ENCODE results near the gene FBXO46.
"Not testable (repeated sequence)": the region's sequence is repeated elsewhere in the genome, so short reads cannot be mapped to it uniquely, and the experiment has no call there.

The FBXO46 gene

DNA sequence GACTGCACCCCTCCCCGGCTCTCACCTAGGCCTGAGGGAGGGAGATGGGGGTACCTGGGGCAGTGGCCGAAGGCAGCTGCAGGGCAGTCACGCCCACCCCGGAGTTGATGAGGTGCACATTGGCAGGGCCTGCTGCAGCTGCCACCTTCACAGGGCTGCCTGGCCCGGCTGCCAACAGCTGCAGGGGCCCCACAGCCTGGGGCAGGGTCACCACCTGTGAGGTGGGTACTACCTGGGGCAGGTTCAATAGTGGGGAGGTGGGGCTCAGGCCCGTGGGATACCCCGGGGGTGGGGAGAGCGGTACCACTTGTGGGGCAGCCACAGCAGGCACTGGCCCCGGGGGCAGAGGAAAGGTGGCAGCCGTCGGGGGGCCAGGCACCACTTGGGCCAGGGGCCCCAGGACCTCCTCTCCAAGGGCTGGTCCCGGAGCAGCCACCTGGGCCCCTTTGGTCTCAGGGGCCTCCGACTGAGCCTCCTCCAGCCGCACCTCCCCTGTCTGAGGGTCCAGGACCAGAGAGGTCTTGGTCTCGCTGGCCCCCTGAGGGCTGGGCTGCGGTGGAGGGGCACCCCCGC lies 35.7 kb upstream of the FBXO46 start:
- no peak for DNase-seq (ENCODE audit: low read depth)

DNA sequence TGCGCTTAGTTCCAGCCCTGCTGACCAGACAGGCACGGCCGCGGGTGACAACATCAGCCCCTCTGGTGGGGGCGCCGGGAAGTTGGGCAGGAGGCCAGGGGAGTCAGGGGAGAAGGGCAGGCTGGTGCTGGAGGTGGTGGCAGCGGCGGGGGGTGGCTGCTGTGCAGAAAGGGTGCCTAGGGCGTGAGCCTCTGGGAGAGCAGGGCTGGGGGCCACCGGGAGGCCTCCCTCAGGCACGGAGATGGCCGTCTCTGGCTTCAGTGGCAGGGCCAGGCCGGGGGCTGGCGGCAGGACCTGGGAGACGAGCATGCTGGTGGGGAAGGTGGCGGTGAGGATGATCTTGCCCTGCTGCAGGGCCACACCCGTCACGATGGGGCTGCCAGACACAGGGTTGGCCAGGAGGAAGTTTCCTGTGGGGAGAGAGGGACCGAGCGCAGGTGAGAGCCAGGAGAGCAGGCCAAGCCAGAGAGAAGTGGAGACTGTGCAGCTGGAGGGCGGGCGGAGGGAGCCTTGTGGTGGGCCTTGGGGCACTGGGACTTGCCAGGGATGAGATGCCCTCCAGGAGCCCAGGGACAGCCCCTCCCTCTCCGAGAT lies 35.1 kb upstream of the FBXO46 start:
- DNase-seq (ENCODE audit: low read depth): no peak

DNA sequence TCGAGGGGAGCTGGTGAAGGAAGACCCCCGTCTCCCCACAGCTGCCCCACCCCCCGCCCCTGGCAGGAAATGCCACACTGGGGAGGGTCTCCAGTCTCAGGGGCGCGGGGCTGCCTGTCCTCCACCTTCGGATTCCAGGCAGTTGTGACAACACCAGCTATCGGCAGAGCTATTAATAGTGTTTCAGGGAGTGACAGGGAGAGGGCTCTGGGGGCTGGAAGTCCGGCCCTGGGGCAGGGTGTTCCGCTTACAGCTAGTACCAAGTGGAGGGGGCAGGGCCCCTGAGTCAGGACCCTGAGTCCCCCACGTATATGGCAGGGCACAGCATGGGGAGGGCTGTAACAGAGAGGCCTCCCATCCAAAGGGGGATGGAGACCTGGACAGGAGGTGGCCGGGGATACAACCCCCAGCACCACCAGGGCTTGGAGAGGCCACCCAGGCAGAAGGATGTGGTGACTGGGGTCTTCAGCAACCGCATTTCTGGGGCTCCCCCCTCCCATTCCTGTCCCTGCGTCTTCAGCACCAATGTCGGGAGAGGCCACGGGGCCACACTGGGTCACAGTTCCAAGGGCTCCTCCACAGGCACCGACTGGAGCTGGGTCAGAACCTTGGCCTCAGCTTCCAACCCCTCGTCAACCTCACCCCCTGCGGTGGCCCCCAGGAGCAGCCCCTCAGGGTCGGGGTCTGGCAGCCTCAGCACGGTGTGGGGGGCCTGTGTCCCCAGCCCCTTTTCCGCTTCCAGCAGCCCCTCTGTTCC lies 34.4 kb upstream of the FBXO46 start:
- no peak for DNase-seq (ENCODE audit: low read depth)

DNA sequence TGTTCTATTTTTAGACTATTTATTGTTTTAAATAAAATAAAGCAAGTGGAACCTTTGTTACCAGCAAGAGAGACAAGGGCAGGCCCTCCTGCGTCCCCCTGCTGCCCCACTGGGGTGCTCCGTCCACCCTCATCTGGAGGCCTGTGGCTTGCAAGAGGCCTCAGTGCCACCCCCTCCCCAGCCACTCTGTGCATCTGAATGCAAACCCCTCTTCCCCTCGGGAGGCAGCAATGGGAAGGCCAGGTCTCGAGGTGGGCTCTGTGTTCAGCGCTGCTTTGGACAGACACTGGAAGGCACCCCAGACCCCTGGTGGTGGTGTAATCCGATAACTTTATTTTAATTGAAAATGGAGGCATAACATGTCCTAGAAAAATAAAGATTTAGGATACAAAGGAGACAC lies 33.8 kb upstream of the FBXO46 start:
- DNase-seq (ENCODE audit: low read depth): no peak

DNA sequence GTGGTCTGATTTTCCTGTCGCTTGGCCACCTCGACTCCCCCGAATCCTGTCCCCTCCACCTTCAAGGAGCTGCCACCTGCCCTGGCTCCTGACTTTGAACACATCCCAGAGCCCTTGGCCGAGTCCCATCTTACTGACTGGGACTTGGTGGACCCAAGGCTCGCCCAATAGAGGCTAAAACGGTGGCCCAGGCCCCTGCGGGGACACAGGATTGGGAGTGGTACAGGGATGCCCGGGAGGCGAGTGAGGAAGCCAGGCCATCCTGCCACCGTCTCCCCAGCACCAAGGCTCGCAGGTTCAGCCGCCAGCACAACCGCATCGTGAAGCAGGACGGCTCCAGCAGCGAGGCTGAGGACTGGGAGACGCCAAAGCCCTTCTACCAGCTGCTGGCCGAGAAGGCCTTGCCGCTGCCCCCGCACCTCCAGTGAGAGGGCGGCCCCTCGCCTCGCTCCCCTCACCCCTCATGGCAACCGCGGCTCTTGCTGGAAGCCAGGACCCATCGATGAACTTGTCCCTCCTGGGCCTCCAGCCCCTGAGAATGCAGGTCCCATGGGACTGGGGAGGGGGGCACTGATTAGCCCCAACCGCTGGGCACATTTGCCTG lies 33.1 kb upstream of the FBXO46 start:
- no peak for DNase-seq (ENCODE audit: low read depth)

DNA sequence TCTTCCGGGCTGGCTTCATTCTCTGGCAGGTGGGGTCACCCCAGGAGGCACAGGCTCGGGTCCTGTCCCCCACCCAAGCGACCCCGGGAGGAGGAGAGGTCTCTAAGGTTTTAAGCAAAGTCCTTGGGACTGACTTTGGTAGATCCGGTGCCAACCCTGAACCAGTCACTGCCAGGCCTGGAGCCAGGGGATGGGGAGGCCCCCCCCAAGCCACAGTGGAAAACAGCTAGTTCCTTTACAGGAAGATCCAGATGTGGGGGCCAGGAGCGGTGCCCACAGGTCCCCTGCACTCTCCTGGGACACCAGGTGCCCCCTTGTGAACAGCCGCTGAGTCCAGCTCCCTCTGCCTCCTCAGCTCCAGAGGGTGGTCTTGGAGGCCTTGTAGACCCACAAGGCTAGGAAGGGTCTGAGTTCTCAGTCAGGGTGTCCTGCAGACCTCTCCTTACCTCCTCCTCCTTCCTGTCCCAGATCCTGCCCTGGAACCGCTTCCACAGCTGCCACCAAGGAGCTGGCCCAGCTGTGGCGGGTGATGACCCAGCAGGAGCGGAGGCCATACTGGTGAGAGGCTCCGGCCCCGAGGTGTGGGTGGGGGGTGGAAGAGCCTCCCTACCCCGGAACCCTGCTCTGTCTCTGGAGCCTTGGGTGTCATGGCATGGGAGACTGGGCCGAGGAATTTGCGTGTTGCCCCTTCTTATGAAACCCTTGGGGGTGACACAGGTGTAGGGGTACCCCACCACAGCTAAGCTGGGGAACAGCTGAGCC lies 32.4 kb upstream of the FBXO46 start:
- no peak for DNase-seq (ENCODE audit: low read depth)

DNA sequence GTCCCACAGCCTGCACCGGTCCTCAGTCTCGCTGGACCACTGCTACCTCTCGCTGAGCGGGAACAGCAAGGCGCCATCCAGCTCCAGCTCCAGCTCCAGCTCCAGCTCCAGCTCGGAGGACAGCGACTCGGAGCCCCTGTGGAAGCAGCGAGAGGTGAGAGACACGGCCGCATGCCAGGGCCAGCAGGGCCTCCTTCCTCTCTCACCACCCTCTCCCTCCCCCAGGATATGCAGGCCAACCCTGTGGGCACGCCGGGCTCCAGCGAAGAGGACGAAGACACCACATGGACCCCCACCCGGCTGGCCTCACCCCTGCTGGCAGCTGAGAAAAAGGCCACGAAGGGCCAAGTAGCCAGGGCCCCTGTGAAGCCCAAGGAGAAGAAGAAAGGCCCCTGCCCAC lies 31.0 kb upstream of the FBXO46 start:
- DNase-seq (ENCODE audit: low read depth): no peak

DNA sequence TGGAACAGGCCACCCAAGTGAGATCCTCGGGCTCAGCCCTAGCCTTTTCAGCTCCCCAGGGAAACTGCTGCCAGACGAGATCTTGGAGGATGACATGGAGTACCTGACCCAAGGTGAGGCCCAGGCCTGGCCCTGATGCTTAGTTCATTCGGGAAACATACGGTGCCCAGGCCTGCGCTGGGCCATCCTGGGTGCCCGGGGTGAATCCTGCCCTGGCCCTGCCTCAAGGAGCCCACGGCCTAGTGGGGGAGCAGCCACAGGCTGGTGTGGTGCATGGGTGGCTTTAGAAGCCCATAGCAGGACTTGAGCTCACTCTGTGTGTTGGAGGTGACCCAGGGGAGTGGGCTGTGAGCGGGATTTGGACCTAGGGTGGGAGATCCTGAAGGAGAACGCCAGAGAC lies 28.2 kb upstream of the FBXO46 start:
- no peak for DNase-seq (ENCODE audit: low read depth)

DNA sequence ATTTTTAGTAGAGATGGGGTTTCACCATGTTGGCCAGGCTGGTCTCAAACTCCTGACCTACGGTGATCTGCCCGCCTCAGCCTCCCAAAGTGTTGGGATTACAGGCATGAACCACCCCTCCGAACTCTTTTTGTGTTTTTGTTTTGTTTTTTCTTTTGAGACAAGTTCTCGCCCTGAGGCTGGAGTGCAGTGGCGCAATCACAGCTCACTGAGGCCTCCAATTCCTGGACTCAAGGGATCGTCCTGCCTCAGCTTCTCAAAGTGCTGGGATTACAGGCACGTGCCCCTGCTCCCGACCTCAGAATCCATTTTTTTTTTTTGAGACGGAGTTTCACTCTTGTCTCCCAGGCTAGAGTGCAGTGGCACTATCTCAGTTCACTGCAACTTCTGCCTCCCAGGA lies 27.0 kb upstream of the FBXO46 start:
- no peak for DNase-seq (ENCODE audit: low read depth)

DNA sequence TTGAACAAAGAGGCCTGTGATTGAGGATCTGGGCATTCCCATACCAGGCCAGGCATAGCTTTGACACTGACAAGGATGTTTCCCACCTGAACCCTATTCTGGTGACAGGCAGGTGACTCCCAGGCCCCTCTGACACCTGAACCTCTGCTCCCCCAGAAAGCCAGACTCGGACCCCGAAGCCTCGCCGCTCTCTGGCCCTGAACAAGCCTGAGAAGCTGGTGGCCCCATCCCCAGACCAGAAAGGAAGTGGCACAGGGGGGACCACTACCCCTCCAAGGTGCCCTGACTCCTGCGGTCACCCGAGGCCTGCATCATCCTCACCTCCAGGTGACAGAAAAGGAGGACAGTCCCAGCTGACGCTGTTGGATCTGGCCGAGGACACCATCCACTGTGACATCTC lies 23.6 kb upstream of the FBXO46 start:
- DNase-seq (ENCODE audit: low read depth): no peak

DNA sequence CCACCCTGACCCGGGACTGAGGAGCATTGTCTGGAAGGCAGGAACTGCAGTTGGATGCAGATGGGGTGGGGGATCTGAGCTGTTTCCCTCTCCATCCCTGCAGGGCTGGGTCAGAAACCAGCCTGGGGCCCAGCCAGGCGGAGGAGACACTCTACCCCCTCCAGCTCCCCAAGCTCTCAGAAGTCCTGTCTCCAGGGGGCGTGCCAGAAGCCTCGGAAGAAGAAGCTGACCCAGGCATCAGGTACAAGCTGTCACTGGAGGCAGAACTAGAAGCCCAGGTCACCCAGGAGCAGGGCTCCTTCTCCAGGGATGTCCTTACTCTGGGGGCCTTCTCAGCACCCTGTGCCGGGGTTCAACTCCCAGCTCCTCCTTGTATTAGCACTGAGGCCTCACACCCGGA lies 22.9 kb upstream of the FBXO46 start:
- DNase-seq (ENCODE audit: low read depth): no peak

DNA sequence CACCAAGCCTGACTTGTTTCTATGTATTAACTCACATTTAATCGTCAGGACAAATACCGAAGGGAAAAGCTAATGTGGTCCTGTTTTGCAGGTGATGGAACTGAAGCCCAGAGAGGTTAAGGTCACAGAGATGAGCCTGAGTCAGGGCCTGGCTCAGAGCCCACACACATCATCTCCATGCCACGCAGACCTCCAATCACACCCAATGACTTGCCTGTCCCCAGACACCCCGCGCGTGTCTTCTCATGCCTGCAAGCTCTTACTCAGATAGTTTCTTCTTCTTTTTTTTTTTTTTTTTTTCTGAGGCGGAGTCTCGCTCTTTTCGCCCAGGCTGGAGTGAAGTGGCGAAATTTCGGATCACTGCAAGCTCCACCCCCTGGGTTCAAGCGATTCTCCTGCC lies 21.9 kb upstream of the FBXO46 start:
- DNase-seq (ENCODE audit: low read depth): no peak

DNA sequence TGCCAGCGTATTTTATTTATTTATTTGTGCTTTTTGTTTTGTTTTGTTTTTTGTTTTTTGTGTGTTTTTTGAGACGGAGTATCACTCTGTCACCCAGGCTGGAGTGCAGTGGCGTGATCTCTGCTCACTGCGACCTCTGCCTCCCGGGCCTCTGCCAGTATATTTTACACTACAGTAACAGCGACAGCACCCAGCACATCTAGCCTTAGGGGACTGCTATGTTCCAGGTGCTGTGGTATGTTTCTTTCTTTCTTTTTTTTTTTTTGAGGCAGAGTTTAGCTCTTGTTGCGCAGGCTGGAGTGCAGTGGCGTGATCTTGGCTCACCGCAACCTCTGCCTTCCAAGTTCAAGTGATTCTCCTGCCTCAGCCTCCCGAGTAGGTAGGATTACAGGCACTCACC lies 20.8 kb upstream of the FBXO46 start:
- DNase-seq (ENCODE audit: low read depth): not testable (repeated sequence)

DNA sequence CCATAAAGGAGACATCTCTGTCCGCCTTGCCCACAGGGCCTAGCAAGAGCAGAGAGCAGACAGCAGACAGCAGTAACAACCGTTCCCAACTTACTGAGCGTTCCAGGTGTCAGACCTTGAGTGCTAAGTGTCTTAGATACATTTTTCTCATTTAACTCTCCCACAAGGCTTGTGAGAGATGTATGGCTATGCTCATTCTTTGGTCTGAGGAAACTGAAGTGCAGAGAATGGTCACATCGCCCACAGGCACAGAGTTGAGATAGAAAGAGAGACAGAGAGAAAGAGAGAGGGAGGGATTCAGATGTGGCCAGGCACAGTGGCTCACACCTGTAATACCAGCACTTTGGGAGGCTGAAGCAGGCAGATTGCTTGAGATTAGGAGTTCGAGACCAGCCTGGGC lies 16.8 kb upstream of the FBXO46 start:
- no peak for DNase-seq (ENCODE audit: low read depth)

DNA sequence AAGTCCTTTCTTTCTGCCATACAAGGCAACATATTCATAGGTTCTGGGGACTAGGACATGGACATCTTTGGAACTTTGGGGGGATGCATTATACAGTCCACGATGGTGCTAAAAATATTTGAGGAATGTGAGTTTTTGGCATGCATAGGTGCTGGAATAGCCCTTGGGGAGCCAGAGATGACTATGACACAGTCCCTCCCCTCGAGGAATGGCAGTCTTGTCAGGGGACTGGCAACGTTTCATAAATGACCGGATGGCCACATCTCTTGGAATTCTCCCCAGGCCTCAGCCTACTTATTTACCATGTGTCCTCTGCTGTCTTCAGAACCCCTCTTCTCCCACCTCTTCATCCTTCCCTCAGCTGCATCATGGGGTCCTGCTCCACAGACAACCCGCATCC lies 16.2 kb upstream of the FBXO46 start:
- DNase-seq (ENCODE audit: low read depth): no peak

DNA sequence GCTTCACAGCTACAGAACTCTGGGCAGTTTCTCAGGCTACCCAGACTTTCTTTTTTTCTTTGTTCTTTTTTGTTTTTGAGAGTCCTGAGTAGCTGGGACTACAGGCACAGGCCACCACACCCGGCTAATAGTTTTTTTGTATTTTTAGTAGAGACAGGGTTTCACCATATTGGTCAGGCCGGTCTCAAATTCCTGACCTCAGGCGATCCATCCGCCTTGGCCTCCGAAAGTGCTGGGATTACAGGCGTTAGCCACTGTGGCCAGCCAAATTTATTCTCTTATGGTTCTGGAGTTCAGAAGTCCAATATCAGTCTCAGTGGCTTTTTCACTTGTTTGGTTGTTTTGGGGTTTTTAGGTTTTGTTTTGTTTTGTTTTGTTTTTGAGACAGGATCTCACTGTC lies 14.9 kb upstream of the FBXO46 start:
- DNase-seq (ENCODE audit: low read depth): no peak

DNA sequence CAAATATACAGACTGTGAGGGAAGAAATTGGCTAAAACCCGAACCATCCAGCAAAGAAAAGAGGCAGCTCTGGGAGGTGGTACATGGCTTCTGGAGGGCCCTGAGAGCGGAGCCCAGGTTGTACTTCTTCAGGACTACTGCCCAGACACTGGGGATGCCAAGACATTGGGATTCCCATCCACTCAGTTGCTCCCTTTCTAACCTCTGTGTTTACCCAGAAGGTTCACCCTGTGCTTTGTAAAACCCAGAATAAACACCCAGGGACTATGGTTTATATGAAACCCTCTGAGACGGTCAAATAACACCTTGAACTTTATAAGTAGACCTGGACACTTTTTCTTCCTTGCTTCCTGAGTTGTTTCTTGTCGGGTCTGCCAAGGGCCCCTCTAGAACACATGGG lies 12.3 kb upstream of the FBXO46 start:
- DNase-seq (ENCODE audit: low read depth): no peak

DNA sequence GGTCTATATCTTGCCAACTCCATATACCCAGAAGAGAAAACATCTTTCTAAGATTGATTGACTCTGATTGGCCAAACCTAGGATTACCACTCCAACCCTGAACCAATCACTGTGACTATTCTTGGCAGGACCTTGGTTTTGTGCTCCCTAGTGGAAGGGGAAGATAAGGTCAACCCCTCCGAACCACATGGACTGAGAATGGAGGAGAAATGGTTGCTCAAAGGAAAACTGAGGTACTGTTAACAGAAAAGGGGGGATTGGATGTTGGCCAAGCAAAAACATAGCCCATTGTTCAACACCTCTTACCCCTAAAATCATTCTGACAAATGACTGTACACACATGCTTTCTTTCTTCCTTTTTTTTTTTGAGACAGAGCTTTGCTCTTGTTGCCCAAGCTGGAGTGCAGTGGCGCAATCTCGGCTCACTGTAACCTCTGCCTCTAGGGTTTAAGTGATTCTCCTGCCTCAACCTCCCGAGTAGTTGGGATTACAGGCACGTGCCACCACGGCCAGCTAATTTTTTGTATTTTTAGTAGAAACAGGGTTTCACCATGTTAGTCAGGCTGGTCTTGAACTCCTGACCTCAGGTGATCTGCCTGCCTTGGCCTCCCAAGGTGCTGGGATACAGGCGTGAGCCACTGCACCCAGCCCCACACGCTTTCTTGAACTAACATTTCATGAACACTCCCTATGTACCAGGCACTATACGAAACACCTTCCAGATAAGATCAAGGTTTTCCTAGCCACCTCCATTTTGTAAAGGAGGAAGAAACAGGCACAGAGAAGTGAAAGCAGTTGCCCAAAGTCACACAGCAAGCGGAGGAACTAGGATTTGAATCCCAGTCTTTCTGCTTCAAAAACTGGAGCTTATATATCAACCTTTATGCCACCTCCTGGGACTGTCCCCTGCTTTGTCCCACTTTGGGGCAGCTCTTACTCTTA lies 9.1 kb upstream of the FBXO46 start:
- DNase-seq (ENCODE audit: low read depth): no peak

DNA sequence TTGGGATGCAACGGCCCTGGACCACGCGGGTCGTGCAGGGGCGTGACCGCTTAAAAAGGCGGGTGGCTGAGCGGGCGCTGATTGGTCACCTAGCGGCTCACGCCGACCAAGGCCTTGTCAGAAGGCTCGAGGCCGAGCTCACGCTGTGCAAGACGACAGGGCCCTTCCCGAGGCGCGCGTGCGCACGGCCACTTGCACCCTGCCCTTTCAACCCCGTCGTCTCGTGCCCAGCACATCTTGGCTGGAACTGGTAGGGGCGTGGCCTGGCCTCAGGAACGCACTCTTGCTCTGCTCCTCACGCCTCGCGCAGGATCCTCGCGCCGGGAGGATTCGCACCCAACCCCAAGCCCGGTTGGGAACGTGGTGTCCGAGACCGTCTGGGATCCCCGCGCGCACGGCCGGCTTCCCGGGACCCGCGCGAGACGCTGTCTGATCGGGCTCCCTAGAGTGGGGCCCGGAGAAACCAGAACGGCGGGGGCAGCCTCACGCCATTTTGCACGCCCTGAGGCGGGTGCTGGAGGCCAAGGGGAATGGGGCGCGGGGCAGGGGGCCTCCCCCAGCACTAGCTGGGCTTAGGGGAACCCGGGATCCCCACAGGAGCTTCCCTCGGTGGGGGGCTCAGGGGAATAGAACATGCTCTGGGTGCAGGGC lies 2.6 kb upstream of the FBXO46 start, which contains the start of gene MEIOSIN:
Gene MEIOSIN, plus strand, starts transcription at position 280 of the 651 bp plus-strand sequence. CDS start 1,938 bp downstream, outside the sequence.
- DNase-seq (ENCODE audit: low read depth): no peak

DNA sequence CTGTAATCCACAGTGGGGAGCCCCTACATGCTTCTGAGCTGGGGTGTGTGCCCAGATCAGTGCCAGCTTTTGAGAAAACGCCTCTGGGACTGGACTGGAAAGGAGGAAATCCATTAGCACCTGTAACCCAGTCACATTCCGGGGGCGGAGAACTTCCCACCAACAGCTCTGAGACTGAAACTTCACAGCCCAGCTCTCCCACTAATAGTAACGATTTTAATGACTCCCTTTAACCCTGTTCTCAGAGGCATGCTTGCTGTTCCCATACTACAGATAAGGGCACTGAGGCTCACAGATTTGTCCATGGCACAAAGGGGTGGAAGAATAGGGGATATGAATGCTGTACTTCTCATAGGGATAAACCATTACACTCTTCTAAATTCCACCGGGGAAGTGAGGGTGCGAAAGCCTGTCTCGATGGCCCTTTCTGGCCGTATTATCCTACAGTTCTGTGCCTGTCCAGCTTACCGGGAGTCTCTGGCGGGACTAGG lies 851 bp downstream of the FBXO46 start:
- no peak for DNase-seq (ENCODE audit: low read depth)

DNA sequence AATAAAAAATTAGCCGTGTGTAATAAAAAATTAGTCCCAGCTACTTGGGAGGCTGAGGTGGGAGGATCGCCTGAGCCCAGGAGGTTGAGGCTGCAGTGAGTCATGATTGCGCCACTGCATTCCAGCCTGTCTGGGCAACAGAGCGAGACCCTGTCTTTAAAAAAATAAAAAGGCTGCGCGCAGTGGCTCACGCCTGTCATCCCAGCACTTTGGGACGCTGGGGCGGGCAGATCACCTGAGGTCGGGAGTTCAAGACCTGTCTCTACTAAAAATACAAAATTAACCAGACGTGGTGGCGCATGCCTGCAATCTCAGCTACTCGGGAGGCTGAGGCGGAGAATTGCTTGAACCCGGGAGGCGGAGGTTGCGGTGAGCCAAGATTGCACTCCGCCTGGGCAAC lies 2.0 kb downstream of the FBXO46 start:
- not testable (repeated sequence) for DNase-seq (ENCODE audit: low read depth)
